Right lobe of liver (tissue), 4 donors: Measurements from ENCODE around the gene JAG1.

Source experiments
- POLR2A ChIP-seq: fragments of 450-650 bp; IDR thresholded peaks from one replicate; pipeline ENCODE4 v1.6.1; 2017; ENCODE audit warnings: antibody characterized with exemption, mild to moderate bottlenecking
- TF ChIP-seq, protein P1 (sequence below), 4 donors: fragments of 200-600 bp in 3 of 4; fragments of 450-650 bp in 1 of 4; IDR thresholded peaks; one replicate each; pipeline versions ENCODE4 v1.5.1 to v1.8.0; 2016 to 2022; ENCODE audit warnings: antibody characterized with exemption in 4 of 4, mild to moderate bottlenecking in 2 of 4
- donor health status: DM: no; HTN: no; CAD: no.
- donor health status: DM: no; HTN: no; CAD: no.
- donor health status: DM: no; HTN: yes; CAD: no.

DNA sequence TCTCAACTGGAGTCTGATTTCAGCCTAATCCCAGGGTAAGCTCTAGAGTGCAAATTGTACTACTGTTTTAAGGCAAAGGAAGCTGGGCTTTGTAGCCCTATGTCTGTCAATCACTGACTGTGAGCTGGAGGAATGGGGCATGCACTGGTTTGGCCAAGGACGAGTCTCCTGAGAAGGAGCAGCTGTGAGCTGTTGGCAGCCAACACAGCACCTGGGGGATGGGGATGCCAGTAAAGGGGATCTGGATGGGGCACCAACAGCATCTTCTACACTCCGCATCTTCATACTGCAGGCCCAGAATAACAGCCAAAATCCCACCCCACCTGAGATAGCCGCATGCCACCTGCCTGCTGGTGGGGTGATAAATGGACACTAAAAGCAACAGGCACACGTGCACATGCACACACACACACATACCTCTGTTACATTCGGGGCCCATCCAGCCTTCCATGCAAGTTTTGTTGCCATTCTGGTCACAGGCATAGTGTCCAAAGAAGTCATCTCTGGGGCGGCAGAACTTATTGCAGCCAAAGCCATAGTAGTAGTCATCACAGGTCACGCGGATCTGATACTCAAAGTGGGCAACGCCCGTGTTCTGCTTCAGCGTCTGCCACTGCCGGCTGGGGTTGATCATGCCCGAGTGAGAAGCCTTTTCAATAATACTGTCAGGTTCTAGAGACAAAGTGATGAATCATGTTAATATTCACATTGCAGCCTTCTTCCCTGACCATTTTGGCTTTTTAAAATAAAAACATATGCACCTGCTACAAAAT lies 15.6 kb downstream of the JAG1 start:
- TF ChIP-seq, protein P1, sequence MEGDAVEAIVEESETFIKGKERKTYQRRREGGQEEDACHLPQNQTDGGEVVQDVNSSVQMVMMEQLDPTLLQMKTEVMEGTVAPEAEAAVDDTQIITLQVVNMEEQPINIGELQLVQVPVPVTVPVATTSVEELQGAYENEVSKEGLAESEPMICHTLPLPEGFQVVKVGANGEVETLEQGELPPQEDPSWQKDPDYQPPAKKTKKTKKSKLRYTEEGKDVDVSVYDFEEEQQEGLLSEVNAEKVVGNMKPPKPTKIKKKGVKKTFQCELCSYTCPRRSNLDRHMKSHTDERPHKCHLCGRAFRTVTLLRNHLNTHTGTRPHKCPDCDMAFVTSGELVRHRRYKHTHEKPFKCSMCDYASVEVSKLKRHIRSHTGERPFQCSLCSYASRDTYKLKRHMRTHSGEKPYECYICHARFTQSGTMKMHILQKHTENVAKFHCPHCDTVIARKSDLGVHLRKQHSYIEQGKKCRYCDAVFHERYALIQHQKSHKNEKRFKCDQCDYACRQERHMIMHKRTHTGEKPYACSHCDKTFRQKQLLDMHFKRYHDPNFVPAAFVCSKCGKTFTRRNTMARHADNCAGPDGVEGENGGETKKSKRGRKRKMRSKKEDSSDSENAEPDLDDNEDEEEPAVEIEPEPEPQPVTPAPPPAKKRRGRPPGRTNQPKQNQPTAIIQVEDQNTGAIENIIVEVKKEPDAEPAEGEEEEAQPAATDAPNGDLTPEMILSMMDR (IDR thresholded peaks at IDR 0.05): no peak
- TF ChIP-seq POLR2A: no peak
